Mesendoderm (in vitro differentiated cells): ENCODE results near the gene CD300LF.

Experiments used
- DNase-seq: peaks from one replicate; pipeline ENCODE4 v3.0.0; 2013
- H2AK5ac ChIP-seq: 2 replicates; pipeline ENCODE4 v1.6.1; 2013; ENCODE audit warnings: low read length, inconsistent platforms
- H2BK120ac ChIP-seq: 2 replicates; pipeline ENCODE4 v1.6.1; 2013; ENCODE audit warnings: low read depth, mild to moderate bottlenecking, low read length, moderate library complexity, mixed read lengths
- H2BK15ac ChIP-seq: replicated peaks from 2 replicates; pipeline ENCODE4 v1.6.1; 2013; ENCODE audit warnings: low read depth, mild to moderate bottlenecking, moderate library complexity
- H2BK5ac ChIP-seq: 2 replicates; pipeline ENCODE4 v1.6.1; 2013; ENCODE audit warnings: low read length, inconsistent platforms
- H3K18ac ChIP-seq: 2 replicates; pipeline ENCODE4 v1.6.1; 2013; ENCODE audit warnings: mild to moderate bottlenecking, low read length, mixed read lengths
- H3K23ac ChIP-seq: one replicate; pipeline ENCODE4 v1.6.1; 2013; ENCODE audit warnings: low read length
- H3K27ac ChIP-seq: 2 replicates; pipeline ENCODE4 v1.5.1; 2013; ENCODE audit warnings: low read depth, mild to moderate bottlenecking, inconsistent platforms, low read length, moderate library complexity
- H3K27me3 ChIP-seq: 2 replicates; pipeline ENCODE4 v1.6.1; 2013; ENCODE audit warnings: low read length, control low read depth, mild to moderate bottlenecking, inconsistent platforms; ENCODE audit not compliant: insufficient read depth, poor library complexity
- H3K36me3 ChIP-seq: 2 replicates; pipeline ENCODE4 v1.6.1; 2013; ENCODE audit warnings: low read length, inconsistent platforms; ENCODE audit not compliant: control insufficient read depth, insufficient read depth
- H3K4ac ChIP-seq: one replicate; pipeline ENCODE4 v1.6.1; 2013; ENCODE audit warnings: low read depth, mild to moderate bottlenecking, low read length, moderate library complexity
- H3K4me1 ChIP-seq: 2 replicates; pipeline ENCODE4 v1.6.1; 2013; ENCODE audit warnings: low read depth, low read length, inconsistent platforms; ENCODE audit not compliant: control insufficient read depth
- H3K4me2 ChIP-seq: 2 replicates; pipeline ENCODE4 v1.6.1; 2013; ENCODE audit warnings: low read length
- H3K4me3 ChIP-seq: 2 replicates; pipeline ENCODE4 v1.5.1; 2013; ENCODE audit warnings: mild to moderate bottlenecking, low read length
- H3K56ac ChIP-seq: one replicate; pipeline ENCODE4 v1.6.1; 2013; ENCODE audit warnings: low read length
- H3K79me1 ChIP-seq: 2 replicates; pipeline ENCODE4 v1.6.1; 2013; ENCODE audit warnings: low read length, inconsistent platforms
- H3K79me2 ChIP-seq: 2 replicates; pipeline ENCODE4 v1.6.1; 2013; ENCODE audit warnings: mild to moderate bottlenecking, low read length; ENCODE audit not compliant: control insufficient read depth, insufficient read depth
- H3K9ac ChIP-seq: 2 replicates; pipeline ENCODE4 v1.6.1; 2013; ENCODE audit warnings: low read length, inconsistent platforms
- H4K5ac ChIP-seq: one replicate; pipeline ENCODE4 v1.6.1; 2013; ENCODE audit warnings: low read length
- H4K8ac ChIP-seq: one replicate; pipeline ENCODE4 v1.6.1; 2013; ENCODE audit warnings: low read depth, mild to moderate bottlenecking, control low read depth, low read length, moderate library complexity
- WGBS: extraction: QIAGEN DNeasy Blood & Tissue Kit; methylation state at CpG from one replicate; pipeline ENCODE4 v1.1.7; 2013; ENCODE audit warnings: low lambda C conversion rate, missing lambda C conversion rate; ENCODE audit not compliant: insufficient coverage; ENCODE audit errors: extremely low coverage; 5-methylcytosine and 5-hydroxymethylcytosine counted together

Gene CD300LF

DNA sequence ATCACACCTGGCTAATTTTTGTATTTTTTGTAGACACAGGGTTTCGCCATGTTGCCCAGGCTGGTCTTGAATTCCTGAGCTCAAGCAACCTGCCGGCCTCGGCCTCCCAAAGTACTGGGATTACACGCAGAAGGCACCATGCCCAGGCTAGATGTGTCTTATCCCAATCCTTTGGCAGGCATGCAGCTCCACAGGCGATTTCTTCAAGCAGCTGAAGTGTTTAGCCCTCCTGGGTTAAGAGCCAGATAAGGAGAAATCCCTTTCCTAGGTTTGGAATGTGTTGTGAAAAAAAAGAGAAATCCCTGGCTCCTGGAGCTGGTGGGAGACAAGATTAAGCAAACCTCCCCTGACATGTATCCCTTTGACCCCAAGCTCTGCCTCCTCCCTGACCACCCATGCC is 33.7 kb upstream of the CD300LF start:
- Histone ChIP-seq H3K23ac (no peak overlapping the region), H2BK5ac (peak overlapping the region; percentile 90), H3K56ac (peak overlapping the region; percentile 62), H3K4me2 (no peak overlapping the region), H3K79me1 (peaks cover 13% of the 10 kb centered on the region), H2BK120ac (peak overlapping the region; percentile 21), H3K36me3 (no peaks in the 10 kb centered on the region), H4K8ac (no peak overlapping the region), H3K79me2 (peaks cover 28% of the 10 kb centered on the region), H3K9ac (peak overlapping the region; percentile 55), H2AK5ac (no peak overlapping the region), H3K4me3 (no peak overlapping the region), H3K4ac (no peak overlapping the region), H4K5ac (no peak overlapping the region), H3K27me3 (no peaks in the 10 kb centered on the region), H3K4me1 (peaks cover 35% of the 10 kb centered on the region), H3K27ac (peak overlapping the region; percentile 59), H2BK15ac (no peak overlapping the region), H3K18ac (peak overlapping the region; percentile 72)
- peak; percentile 96 for DNase-seq
- WGBS, result no CpG with 5 or more reads among the region's 5 CpGs

- Histone ChIP-seq H3K4me1 (peaks cover 29% of the 10 kb centered on the region), H3K27me3 (no peaks in the 10 kb centered on the region), H2BK5ac (peak overlapping the region; percentile 65), H3K79me2 (peaks cover 21% of the 10 kb centered on the region), H2BK15ac (no peak overlapping the region), H2AK5ac (no peak overlapping the region), H3K9ac (peak overlapping the region; percentile 55), H3K56ac (peak overlapping the region; percentile 62), H3K23ac (no peak overlapping the region), H4K5ac (no peak overlapping the region), H2BK120ac (peak overlapping the region; percentile 0), H3K18ac (peak overlapping the region; percentile 28), H3K79me1 (peaks cover 10% of the 10 kb centered on the region), H3K4me3 (no peak overlapping the region), H3K4me2 (peak overlapping the region; percentile 5), H3K4ac (peak overlapping the region; percentile 38), H4K8ac (no peak overlapping the region), H3K27ac (peak overlapping the region; percentile 59), H3K36me3 (no peaks in the 10 kb centered on the region)
- peak; percentile 70 for DNase-seq
- no CpG with 5 or more reads among the region's 8 CpGs for WGBS
These were observed 32.9 kb upstream of the CD300LF start for GRCh38 chr17:74745548-74746177.

- no peak overlapping the region for H4K8ac ChIP-seq
- no peak overlapping the region for H3K4me3 ChIP-seq
- H3K56ac ChIP-seq, result peak overlapping the region; percentile 71
- peaks cover 23% of the 10 kb centered on the region for H3K4me1 ChIP-seq
- no peak overlapping the region for H2BK5ac ChIP-seq
- peaks cover 4% of the 10 kb centered on the region for H3K79me1 ChIP-seq
- DNase-seq, result peak; percentile 93
- H3K4ac ChIP-seq, result no peak overlapping the region
- no peak overlapping the region for H3K27ac ChIP-seq
- H4K5ac ChIP-seq, result no peak overlapping the region
- H2AK5ac ChIP-seq, result no peak overlapping the region
- WGBS, result no CpG with 5 or more reads among the region's 24 CpGs
- H2BK120ac ChIP-seq, result no peak overlapping the region
- H3K23ac ChIP-seq, result no peak overlapping the region
- peak overlapping the region; percentile 19 for H3K4me2 ChIP-seq
- H3K9ac ChIP-seq, result peak overlapping the region; percentile 34
- peaks cover 14% of the 10 kb centered on the region for H3K79me2 ChIP-seq
- no peaks in the 10 kb centered on the region for H3K27me3 ChIP-seq
- H2BK15ac ChIP-seq, result no peak overlapping the region
- peak overlapping the region; percentile 28 for H3K18ac ChIP-seq
- H3K36me3 ChIP-seq, result no peaks in the 10 kb centered on the region
These were observed 32.2 kb upstream of the CD300LF start for GRCh38 chr17:74744714-74745547.

GRCh38 chr17:74744349-74744713 is 31.6 kb upstream of the CD300LF start:
- no peak overlapping the region for H3K4ac ChIP-seq
- H2BK5ac ChIP-seq, result no peak overlapping the region
- H3K79me2 ChIP-seq, result peaks cover 8% of the 10 kb centered on the region
- H3K36me3 ChIP-seq, result no peaks in the 10 kb centered on the region
- DNase-seq, result no peak
- no peak overlapping the region for H4K8ac ChIP-seq
- no peak overlapping the region for H2AK5ac ChIP-seq
- no peak overlapping the region for H2BK15ac ChIP-seq
- H3K56ac ChIP-seq, result no peak overlapping the region
- H3K27ac ChIP-seq, result no peak overlapping the region
- no peak overlapping the region for H2BK120ac ChIP-seq
- peaks cover 23% of the 10 kb centered on the region for H3K4me1 ChIP-seq
- no peak overlapping the region for H3K4me2 ChIP-seq
- H3K79me1 ChIP-seq, result peaks cover 3% of the 10 kb centered on the region
- H3K18ac ChIP-seq, result no peak overlapping the region
- H3K23ac ChIP-seq, result no peak overlapping the region
- no peak overlapping the region for H3K9ac ChIP-seq
- no peak overlapping the region for H3K4me3 ChIP-seq
- H3K27me3 ChIP-seq, result no peaks in the 10 kb centered on the region
- no CpG with 5 or more reads among the region's 2 CpGs for WGBS
- no peak overlapping the region for H4K5ac ChIP-seq

DNA sequence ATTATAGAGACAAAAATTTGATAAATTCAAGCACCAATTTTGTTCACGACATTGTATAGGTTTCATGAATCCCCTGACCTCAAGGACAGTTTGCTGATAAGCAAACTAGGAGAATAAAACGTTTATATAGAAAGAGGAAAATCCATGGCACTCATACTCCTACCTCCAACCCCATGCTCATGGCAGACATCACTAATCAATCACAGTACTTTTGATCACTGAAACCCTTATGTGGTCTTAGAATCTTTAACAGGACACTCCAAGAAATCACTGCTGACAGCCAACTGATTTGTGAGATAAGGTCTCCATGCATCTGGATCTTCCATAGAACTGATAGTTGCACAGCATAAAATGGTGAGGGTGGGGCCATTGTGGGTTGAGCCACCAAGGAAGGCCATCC is 31.0 kb upstream of the CD300LF start:
- Histone ChIP-seq H3K9ac (no peak overlapping the region), H3K56ac (no peak overlapping the region), H3K36me3 (no peaks in the 10 kb centered on the region), H4K5ac (no peak overlapping the region), H2BK5ac (no peak overlapping the region), H3K4me2 (no peak overlapping the region), H3K27ac (no peak overlapping the region), H3K79me1 (peaks cover 2% of the 10 kb centered on the region), H3K79me2 (peaks cover 2% of the 10 kb centered on the region), H3K4me3 (no peak overlapping the region), H2BK120ac (no peak overlapping the region), H3K18ac (no peak overlapping the region), H2BK15ac (no peak overlapping the region), H4K8ac (no peak overlapping the region), H3K4ac (no peak overlapping the region), H2AK5ac (no peak overlapping the region), H3K27me3 (no peaks in the 10 kb centered on the region), H3K23ac (no peak overlapping the region), H3K4me1 (peaks cover 23% of the 10 kb centered on the region)
- WGBS, result no CpG with 5 or more reads among the region's 2 CpGs
- no peak for DNase-seq
